H1 (cell line): ENCODE results near the gene TMEM255A. TPM values are rescaled to one million over a fixed set of nuclear protein-coding genes. Genes with fewer than 3 reads are reported as not detected.
A peak's percentile ranks its signal among the peaks of the same experiment; 100 is the strongest.

ENCODE experiments used
- ASH2L ChIP-seq: fragments of 200-600, 300-600 bp; sonication (generic); IDR thresholded peaks from one replicate; pipeline ENCODE4 v1.7.1; 2017; ENCODE audit warnings: low read length
- BRCA1 ChIP-seq: IDR thresholded peaks from 2 replicates; pipeline ENCODE4 v1.6.1; 2012; ENCODE audit warnings: low read depth, low read length, improper control_type of control experiment
- CBX8 ChIP-seq: fragments of 300-800, 300-1000 bp; sonication (generic); IDR thresholded peaks from 2 replicates; pipeline ENCODE4 v1.7.1; 2016; ENCODE audit warnings: low read depth, low read length, borderline replicate concordance
- CEBPB ChIP-seq: IDR thresholded peaks from 2 replicates; pipeline ENCODE4 v1.6.1; 2012; ENCODE audit warnings: low read depth, low read length
- CTCF ChIP-seq, 3 experiments: IDR thresholded peaks; 1 replicate in 2 of 3; 2 replicates in 1 of 3; pipeline versions ENCODE4 v1.5.1 to v1.6.1; 2011; ENCODE audit warnings: low read length in 3 of 3, mild to moderate bottlenecking in 3 of 3, inconsistent platforms in 2 of 3, low read depth in 1 of 3, moderate library complexity in 1 of 3; ENCODE audit not compliant: insufficient read depth in 1 of 3; ENCODE audit errors: control extremely low read depth in 1 of 3
- E2F6 ChIP-seq: IDR thresholded peaks from 2 replicates; pipeline ENCODE4 v1.6.1; 2012; ENCODE audit warnings: inconsistent platforms
- EGR1 ChIP-seq: IDR thresholded peaks from 2 replicates; pipeline ENCODE4 v1.6.1; 2011; ENCODE audit warnings: low read depth, low read length, borderline replicate concordance
- EZH2 ChIP-seq: fragments of 200-600 bp; sonication (generic); IDR thresholded peaks from 2 replicates; pipeline ENCODE4 v1.7.1; 2012; ENCODE audit warnings: low read depth, mild to moderate bottlenecking, moderate library complexity, low read length, inconsistent platforms; ENCODE audit not compliant: severe bottlenecking
- KDM4A ChIP-seq: IDR thresholded peaks from one replicate; pipeline ENCODE4 v1.7.1; 2012; ENCODE audit warnings: low read depth, mild to moderate bottlenecking, moderate library complexity, low read length, inconsistent platforms; ENCODE audit not compliant: severe bottlenecking
- POU5F1 ChIP-seq: IDR thresholded peaks from 2 replicates; pipeline ENCODE4 v1.6.1; 2011; ENCODE audit warnings: low read depth, mild to moderate bottlenecking, low read length, moderate library complexity
- RAD21 ChIP-seq, 2 experiments: IDR thresholded peaks in 1 of 2; conservative IDR thresholded peaks in 1 of 2; 2 replicates each; pipeline ENCODE4 v1.6.1; 2011; ENCODE audit warnings: low read depth in 2 of 2, low read length in 2 of 2, improper control_type of control experiment in 1 of 2, inconsistent platforms in 1 of 2, mild to moderate bottlenecking in 1 of 2, moderate library complexity in 1 of 2
- RXRA ChIP-seq: IDR thresholded peaks from 2 replicates; pipeline ENCODE4 v1.6.1; 2011; ENCODE audit warnings: low read depth, mild to moderate bottlenecking, low read length, moderate library complexity; ENCODE audit not compliant: insufficient read depth
- SIRT6 ChIP-seq: IDR thresholded peaks from one replicate; pipeline ENCODE4 v1.7.1; 2012; ENCODE audit warnings: low read length, inconsistent platforms
- SIX5 ChIP-seq: IDR thresholded peaks from 2 replicates; pipeline ENCODE4 v1.6.1; 2011; ENCODE audit warnings: mild to moderate bottlenecking, low read depth, low read length
- SRF ChIP-seq: IDR thresholded peaks from 2 replicates; pipeline ENCODE4 v1.6.1; 2011; ENCODE audit warnings: mild to moderate bottlenecking, low read depth, low read length, moderate library complexity
- TAF1 ChIP-seq: IDR thresholded peaks from 2 replicates; pipeline ENCODE4 v1.6.1; 2011; ENCODE audit warnings: mild to moderate bottlenecking, low read depth, low read length
- TEAD4 ChIP-seq: IDR thresholded peaks from 2 replicates; pipeline ENCODE4 v1.6.1; 2012; ENCODE audit warnings: low read depth, low read length, inconsistent platforms, mixed read lengths
- USF2 ChIP-seq: IDR thresholded peaks from 2 replicates; pipeline ENCODE4 v1.6.1; 2011; ENCODE audit warnings: low read length, improper control_type of control experiment
- ZNF274 ChIP-seq: IDR thresholded peaks from 2 replicates; pipeline ENCODE4 v1.7.0; 2012; ENCODE audit warnings: low read length, borderline replicate concordance; ENCODE audit errors: extremely low read depth
- polyA plus RNA-seq, 7 experiments: library from polyadenylated mRNA; depleted of rRNA in 3 of 7; stranded (reverse) in 5 of 7; unstranded in 2 of 7; fragments of >200 nt in 5 of 7; fragments of 200-250 nt in 2 of 7; gene quantifications; 1 replicate in 5 of 7; 2 replicates in 1 of 7; 4 replicates in 1 of 7; pipeline versions ENCODE4 v1.2.1 to v1.2.3, GENCODE V29; 2011 to 2013; ENCODE audit warnings: missing spikeins in 2 of 7, mixed read lengths in 2 of 7
- total RNA-seq: library from RNA; stranded (reverse); fragmentation: NEBNext Ultra II Directional; extraction: Animal tissue kit (Norgen Biotek cat#: 25700); gene quantifications from 2 replicates; pipeline ENCODE4 v1.2.1, GENCODE V29; 2021

The TMEM255A gene
- total and polyA plus RNA-seq, 2 of the 8 experiments (the other 6 are each of a cell fraction or from before 2014, with no cell fraction given): 0.73 to 2.3 TPM

- TF ChIP-seq BRCA1 (peak; percentile 69), USF2 (no peak), KDM4A (peak; percentile 25), ASH2L (no peak), EGR1 (no peak), TAF1 (0 out of 2 replicates have a peak, but pooled peaks have one; percentile 23), SIRT6 (no peak), TEAD4 (peak; percentile 32; the same call in 1 of the 2 replicates), EZH2 (no peak), CTCF (IDR thresholded peaks at IDR 0.05; ENCODE audit: control extremely low read depth in 1 of 3, insufficient read depth in 1 of 3, low read depth in 1 of 3, low read length in 3 of 3) (peak; percentile 42 to 80 (median 72); a peak in 3 of 4 replicates), POU5F1 (no peak), SIX5 (no peak), E2F6 (peak; percentile 45; the same call in 1 of the 2 replicates), ZNF274 (no peak), SRF (no peak), RAD21 (IDR thresholded peaks at IDR 0.05 in 1 of 2, conservative IDR thresholded peaks at IDR 0.05 in 1 of 2; ENCODE audit: low read depth in 2 of 2, low read length in 2 of 2) (peak in 1 of 2 experiments; percentile 13; a peak in 1 of 4 replicates), CBX8 (no peak), CEBPB (no peak), RXRA (no peak)
Measured at GRCh38 chrX:120308959-120309872, 2.0 kb downstream of the TMEM255A start (continued).
